HG02885 (cell line): ENCODE measurements around the gene ZSCAN2.
A peak's percentile ranks its signal among the peaks of the same experiment; 100 is the strongest.
"Not testable (repeated sequence)": the region's sequence is repeated elsewhere in the genome, so short reads cannot be mapped to it uniquely, and the experiment has no call there.

Experiments
- ATAC-seq: cut with Tn5 transposase; IDR thresholded peaks from one replicate; pipeline ENCODE4 v1.9.1; 2021; ENCODE audit warnings: mild to moderate bottlenecking; ENCODE audit not compliant: unreplicated experiment, poor library complexity

Gene ZSCAN2

DNA sequence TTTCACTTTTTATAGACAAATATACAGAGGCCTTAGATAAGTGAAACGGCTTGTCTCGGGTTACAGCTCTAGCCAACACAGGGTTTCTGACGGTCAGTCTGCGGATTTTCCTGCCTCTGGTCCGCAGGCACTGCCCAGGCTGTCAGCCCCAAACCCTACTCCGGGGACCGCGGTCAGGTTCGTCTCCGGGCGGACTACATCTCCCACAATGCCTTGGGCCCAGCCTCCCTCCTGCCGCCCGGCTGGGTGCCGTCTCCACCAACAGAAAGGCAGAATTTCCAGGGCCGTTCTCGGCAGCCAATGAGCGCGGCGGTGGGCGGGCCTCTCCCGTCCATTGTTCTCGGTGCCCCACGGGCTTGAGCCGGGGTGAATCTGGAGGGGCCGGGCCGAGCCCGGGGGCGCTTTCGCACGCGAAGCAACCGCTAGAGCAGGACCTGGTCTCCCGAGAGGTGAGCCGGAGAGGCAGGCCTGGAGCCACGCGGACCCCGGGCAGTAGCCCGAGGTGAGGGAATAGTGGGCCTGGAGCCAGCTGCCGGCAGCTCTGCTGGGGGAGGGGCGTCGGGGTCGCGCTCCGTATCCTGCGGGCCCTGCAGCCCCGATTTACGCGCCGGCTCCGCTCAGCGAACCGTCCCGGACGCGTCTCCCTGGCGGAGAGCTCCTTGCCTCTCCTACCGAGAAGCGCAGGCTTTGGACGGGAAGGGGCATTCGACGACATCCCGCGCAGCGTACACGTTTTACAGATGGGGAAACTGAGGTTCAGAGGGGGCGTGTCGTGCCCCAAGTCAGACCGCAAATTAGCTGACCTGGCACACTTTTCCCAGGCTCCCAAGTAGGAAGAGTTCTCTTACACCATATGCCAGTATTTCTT lies at the start of gene ZSCAN2:
TSS of gene ZSCAN2 (plus strand) at position 323 of the 868 bp plus-strand sequence. CDS start 2,919 bp downstream, outside the sequence.
- ATAC-seq, result peak; percentile 90

DNA sequence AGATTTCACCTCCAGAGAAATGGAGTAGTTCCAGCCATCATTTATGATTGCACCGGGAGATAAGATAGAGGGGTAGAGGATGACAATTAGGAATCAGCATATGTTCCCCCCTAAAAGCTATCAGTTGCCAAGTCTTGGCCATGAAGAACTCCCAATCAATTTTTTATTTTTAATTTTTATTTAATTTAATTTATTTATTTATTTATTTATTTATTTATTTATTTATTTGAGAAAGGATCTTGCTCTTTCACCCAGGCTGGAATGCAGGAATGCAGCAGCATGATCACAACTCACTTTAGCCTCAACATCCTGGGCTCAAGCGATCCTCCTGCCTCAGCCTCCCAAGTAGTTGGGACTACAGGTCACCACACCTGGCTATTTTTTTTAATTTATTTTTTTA lies 49.2 kb upstream of the ZSCAN2 start:
- ATAC-seq, result not testable (repeated sequence)

DNA sequence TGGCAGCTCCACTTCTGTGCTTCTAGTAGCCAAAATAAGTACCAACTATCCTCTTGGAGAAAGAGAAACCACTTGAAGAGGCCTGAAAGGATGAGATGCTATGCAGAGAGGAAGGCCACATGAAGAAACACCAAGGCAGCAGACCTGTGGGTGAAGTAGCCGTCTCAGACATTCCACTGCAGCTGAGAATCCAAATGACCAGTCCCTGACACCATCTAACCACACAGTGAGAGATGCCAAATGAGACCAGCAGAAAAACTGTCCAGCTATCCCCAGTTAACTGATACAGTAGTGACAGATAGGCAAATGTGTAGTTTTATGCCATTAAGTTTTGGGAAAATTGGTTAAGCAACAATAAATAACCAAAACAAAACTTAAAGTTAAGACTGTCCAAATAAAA lies 47.9 kb upstream of the ZSCAN2 start:
- ATAC-seq, result no peak

DNA sequence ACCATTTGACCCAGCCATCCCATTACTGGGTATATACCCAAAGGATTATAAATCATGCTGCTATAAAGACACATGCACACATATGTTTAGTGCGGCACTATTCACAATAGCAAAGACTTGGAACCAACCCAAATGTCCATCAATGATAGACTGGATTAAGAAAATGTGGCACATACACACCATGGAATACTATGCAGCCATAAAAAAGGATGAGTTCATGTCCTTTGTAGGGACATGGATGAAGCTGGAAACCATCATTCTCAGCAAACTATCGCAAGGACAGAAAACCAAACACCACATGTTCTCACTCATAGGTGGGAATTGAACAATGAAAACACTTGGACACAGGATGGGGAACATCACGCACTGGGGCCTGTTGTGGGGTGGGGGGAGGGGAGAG lies 44.1 kb upstream of the ZSCAN2 start:
- ATAC-seq, result not testable (repeated sequence)

DNA sequence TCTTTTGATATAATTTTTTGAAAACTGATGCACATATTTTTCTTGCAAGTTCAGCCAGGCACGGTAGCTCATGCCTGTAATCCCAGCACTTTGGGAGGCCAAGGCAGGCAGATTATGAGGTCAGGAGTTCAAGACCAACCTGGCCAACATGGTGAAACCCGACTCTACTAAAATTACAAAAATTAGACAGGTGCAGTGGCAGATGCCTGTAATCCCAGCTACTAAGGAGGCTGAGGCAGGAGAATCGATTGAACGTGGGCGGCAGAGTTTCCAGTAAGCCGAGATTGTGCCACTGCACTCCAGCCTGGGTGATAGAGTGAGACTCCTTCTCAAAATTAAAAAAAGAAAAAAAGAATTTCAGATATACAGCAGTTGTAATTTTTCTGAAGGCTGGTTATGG lies 32.8 kb upstream of the ZSCAN2 start:
- ATAC-seq, result not testable (repeated sequence)

DNA sequence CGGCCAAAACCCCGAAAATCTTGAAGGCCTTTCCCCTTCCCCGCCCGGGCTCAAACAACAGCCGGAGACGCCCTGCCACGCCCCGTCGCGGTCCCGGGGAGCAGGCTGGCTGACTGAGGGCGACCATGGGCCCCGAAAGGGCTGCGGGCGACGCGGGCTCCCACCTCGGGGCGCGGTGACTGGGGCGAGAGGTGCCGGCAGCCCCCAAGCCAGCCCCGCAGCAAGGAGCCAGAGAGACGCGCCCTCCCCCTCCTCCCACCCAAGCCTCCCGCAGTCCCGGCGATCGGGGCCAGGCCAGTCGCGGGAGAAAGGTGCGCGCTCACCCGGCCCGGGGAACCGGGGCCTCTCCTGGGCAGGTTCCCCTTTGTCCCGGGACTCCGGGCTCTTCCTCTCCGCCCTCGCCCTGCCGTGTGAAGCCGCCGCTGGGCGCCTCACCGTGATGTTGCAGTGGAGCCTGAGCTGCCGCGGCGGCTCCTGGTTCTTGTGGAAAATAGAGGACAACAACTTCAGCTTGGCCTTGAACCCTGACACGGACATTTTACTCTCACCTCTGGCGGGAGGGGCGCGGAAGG lies 30.6 kb upstream of the ZSCAN2 start:
- peak; percentile 63 for ATAC-seq

DNA sequence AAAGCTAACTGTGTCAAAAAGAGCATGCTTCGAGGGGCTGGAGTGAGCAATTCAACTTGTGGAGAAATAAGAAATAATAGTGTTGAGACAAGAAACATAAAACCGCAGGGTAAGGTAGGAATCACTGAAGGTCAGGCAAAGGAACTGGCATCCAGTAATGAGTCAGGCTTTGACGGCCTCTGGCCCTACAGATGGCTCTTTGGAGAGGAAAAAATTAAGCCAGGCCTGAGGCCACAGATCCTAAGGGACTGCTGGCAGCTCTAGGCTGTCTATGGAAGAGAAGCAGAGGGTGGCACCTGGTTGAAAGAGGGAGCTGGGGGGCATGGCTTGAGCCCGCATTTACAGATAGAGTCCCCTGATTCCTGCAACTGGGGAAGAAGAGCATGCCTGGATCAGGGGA lies 28.6 kb upstream of the ZSCAN2 start:
- no peak for ATAC-seq

DNA sequence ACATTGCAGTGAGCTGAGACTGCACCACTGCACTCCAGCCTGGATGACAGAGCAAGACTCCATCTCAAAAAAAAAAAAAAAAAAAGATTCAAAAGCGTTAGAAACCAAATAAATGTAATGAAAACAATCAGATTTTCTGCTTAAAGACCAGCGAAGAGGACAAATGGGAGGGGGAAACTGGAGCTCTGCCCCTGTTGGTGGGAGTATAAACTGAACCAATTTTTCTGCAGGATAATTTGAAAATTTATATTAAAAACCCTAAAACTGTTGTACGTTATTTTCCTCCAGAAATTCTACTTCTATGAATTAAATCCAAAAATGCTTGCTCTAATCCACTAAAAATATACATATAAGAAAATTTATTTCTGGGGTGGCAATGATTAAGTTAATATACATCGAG lies 25.3 kb upstream of the ZSCAN2 start:
- no peak for ATAC-seq

DNA sequence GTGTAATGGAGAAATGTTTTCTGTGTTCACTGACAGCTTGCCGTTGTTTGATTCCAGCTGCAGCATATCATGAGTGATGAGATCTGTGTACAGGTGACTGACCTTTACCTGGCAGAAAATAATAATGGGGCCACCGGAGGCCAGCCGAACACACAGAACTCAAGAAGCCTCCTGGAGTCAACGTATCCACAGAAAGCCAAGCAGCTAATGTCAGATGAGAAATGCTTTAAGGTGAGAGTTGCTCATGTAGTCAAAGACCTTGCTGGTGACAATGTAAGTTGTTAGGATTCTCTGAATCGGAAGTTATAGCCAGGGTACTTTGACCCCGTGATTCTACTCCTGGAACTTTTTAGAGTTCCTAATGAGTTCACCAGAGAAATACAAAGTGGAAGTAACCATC lies 22.9 kb upstream of the ZSCAN2 start:
- ATAC-seq, result not testable (repeated sequence)

DNA sequence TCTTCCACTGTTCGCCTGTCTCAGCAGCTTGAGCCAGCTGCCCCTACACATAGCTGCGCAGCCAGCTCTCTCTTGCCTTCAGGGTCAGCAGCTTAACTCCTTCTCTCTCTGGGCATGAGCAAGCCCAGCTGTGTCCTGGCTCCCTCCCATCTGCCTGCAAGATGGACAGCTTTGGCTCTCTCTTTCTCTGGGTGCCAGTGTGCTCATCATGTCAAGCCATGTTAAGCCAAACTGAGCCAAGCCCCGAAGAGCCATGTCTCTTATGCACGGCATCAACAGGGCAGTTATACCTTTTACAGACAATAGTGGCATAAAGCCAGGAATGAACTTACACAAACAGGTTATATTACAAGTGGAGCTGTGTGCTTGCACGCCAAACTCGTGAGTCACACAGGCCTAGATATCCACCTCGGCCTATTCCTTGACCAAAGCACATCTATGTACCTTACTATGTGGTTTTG lies 21.5 kb upstream of the ZSCAN2 start:
- not testable (repeated sequence) for ATAC-seq

DNA sequence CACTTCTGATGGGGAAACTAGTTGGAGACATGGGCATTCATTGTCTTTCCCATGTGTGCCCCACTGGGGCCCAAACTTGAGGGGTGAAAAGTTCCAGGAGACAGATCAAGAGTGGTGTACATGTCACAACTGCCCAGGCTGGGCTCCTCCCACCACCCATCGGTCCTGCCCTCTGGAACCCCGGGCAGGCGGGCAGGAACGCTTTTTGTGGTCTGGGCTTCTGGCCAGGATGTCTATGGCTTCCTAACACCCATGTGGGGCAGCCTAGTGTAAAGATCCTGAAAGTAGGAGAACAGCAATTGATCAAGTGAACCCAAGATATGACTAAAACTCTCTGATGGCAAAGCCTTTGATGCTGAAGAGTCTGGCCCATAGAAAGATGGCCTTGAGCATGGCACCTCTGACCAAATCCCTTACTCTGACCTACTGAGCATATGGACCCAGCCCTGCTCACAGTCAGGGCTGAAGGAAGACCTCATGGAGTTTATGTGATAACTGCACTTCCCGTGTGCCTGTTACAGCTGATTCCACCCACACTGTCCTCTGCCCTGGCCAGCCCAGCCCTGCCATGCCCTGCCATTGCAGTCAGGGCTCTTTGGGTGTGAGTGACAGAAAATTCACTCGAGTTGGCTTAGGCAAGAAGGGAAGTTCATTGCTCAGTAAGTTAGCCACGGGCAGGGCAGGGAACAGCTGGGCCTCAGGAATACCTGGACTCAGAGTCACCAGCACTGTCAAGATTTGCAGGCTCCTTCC lies 19.0 kb upstream of the ZSCAN2 start:
- ATAC-seq, result not testable (repeated sequence)

DNA sequence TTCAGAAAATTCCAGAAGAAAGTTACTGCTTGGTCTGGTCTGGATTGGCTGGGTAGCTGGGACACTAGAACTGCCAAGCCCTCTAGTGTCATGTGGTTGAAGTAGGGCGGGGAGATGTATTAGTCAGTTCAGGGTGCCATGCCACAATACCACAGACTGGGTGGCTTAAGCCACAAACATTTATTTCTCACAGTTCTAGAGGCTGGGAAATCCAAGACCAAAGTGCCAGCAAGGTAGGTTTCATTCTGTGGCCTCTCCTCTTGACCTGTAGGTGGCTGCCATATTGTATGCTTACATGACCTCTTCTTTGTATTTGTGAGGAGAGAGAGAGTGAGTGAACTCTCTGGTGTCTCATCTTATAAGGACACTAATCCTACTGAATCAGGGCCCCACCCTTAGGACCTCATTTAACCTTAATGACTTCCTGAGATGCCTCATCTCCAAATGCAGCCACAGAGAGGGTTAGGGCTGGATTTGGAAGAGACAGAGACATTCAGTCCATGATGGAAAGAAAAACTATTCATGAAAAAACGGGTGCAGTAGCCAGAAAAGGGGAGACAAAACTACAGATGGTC lies 18.1 kb upstream of the ZSCAN2 start:
- no peak for ATAC-seq

DNA sequence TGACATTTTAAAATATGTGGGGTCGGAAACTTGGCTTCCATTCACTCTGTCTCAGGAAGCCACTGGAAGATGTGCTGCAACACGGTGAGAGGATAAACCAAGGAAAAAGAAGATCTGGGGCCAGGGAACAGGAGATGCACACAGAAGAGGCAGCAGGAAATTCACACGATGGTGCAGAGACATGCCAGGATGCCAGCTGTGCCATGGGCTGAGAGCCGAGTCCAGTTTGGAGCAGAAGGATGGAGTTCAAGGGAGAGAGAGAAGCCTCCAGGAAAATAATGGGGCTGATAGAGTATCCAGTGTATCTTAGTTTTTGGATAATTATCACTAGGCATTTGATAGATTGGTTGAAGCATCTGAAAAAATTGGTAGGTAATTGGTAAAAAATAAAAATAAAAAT lies 16.9 kb upstream of the ZSCAN2 start:
- ATAC-seq, result not testable (repeated sequence)

DNA sequence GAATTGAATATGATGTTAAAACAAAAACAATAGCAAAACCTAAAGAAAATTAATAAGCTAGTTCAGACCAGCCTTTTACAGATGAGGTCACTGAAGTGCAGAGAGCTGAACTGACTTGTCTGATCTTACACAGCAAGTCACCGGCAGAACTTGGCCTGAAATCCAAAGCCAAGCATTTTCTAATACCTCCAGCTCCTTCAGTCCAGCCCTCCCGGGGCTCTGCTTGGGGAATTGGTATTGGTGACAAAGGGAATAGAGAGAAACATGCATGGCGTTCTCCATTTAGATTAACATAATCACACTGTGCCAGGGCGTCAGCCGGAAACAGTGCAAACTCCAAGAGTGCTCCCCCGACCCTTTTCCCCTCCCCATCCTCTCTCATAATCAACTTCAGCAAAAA lies 14.1 kb upstream of the ZSCAN2 start:
- ATAC-seq, result no peak

DNA sequence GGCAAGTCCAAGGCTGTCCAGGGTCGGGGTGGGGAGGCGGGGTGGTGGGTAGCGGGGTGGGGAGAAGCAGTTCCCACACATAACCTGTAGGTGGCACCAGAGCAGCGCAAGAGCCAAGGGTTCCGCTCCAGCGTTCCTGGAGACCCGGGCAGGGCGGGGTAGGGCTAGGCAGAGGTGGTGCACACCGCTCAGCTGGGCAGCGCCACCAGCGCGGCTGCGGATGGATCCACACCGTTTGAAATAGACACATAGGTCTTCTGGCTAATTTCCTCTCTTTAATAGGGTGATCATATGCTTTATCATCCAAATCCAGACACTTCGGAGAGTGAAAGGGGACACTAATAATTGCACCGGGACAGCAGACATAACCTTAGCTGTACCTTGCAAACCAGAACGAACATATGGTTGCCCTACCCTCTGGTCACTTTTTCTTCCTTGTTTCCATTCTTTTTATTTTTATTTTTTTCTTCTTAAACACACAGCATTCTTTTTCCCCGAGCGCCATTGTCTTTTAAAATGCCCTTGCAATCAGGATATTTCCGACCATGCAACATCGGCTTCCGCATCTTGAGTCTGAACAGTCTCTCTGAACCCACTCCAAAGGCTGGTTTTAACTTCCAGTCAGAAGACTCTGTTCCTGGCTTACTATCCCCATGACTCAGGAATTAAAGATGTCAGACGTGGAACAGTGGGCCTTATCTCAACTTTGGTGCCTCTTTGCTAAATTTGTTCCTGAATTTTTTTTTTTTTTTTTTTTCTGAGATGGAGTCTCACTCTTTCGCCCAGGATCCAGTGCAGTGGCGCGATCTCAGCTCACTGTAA lies 12.5 kb upstream of the ZSCAN2 start:
- peak; percentile 99 for ATAC-seq

DNA sequence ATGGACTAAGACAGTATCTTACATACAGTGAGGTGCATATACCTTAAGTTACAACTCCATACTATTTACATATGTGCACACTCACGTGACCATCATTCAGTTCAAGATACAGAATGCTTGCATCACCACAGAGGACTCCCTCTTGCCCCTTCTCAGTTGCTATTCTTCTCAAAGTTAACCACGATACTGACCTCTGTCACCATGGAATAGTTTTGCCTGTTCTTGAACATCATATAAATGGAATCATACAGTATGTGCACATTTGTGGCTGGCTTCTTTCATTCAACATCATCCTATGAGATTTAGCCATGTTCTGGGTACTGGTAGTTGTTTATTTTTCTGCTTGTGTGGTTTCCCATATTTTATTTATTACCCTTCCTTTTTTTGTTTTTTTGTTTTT lies 10.4 kb upstream of the ZSCAN2 start:
- ATAC-seq, result no peak

DNA sequence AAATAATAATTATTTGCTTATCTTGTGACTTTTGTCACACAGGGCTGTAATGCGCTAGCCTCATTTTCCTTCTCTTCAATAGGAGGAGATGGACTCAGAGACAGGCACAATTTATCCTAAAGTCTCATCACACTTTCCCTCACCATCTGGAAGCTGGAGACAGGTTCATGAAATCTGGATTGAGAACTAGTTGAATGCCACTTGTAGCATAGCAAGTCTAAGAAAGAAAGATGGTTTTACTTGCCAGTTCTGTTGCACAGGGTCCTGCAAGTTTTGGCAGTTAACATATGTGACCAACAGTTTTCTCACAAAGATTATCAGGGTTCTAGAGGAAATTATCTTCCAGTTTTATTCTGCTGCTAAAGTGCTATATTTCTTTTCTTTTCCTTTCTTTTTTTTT lies 9.0 kb upstream of the ZSCAN2 start:
- no peak for ATAC-seq

DNA sequence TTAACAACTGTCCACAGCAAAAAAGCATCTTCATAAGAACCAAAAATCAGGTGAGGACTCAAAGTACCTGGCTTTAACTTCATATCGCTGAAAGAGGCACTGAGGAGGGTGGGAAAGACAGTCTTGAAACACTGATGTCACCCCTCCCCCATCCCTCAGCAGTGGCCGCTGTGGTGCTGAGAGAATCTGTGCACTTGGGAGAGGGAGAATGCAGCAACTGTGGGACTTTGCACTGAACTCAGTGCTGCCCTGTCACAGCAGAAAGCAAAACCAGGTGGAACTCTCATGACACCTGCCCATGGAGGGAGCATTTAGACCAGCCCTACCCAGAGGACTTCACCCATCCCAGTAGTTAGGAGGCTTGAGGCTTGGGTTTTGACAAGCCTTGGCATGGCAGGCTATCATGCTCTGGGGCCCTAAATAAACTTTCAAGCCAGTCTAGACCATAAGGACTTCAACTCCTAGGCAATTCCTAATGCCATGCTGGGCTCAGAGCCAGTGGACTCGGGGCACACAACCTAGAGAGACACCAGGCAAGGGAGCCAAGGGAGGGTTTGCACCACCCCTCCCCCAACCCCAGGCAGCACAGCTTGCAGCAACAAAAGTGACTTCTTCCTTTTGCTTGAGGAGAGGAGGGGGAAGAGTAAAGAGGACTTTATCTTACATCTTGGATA lies 6.1 kb upstream of the ZSCAN2 start:
- no peak for ATAC-seq

DNA sequence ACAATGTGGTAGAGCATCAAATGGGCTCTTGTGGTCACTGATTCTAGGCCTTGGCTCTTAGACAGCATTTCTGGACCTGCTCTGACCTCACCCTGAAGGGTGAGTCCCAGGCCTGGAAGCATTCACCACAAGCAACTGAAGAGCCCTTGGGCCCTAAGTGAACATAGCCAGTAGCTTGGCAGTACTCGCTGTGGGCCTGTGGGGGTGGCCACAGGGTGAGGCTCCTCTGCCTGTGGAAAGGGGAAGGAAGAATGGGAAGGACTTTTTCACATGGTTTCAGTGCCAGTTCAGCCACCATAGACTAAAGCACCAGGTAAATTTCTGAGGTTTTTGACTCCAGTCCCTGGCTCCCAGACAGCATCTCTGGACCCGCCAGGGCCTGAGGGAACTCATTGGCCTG lies 5.1 kb upstream of the ZSCAN2 start:
- no peak for ATAC-seq
